ENCODE data around the gene MOSPD2. TPM values are rescaled to one million over a fixed set of nuclear protein-coding genes. Genes with fewer than 3 reads are reported as not detected.

MOSPD2 gene
- total and polyA plus RNA-seq, 2 of the 4 experiments (the other 2 are of a cell fraction): 14.1 to 22.2 TPM

- no peak overlapping the region for H3K4me2 ChIP-seq (ENCODE audit: low read depth, low read length)
- no peak overlapping the region for H3K56ac ChIP-seq (ENCODE audit: extremely low read depth, insufficient read depth, low read length)
- no peak for TF ChIP-seq SMC3 (IDR thresholded peaks at IDR 0.05; ENCODE audit: low read depth, low read length)
- peak; percentile 45; the same call in 1 of the 2 replicates for TF ChIP-seq NFE2L2 (IDR thresholded peaks at IDR 0.05; ENCODE audit: low read depth, low read length)
- POLR2A ChIA-PET (ENCODE audit: unreplicated experiment): no interaction called here
- no peaks in the 10 kb centered on the region for H3K9me1 ChIP-seq (ENCODE audit: insufficient read depth, low read length)
- H3K4me3 ChIP-seq (ENCODE audit: insufficient read depth, low read depth, low read length): no peak overlapping the region
- H2BK20ac ChIP-seq (ENCODE audit: low read depth, low read length): no peak overlapping the region
- no peak overlapping the region for H2AK5ac ChIP-seq (ENCODE audit: low read depth, low read length)
- H2AFZ ChIP-seq (replicated peaks; ENCODE audit: low read length, poor library complexity): no peak overlapping the region
- peaks cover 2% of the 10 kb centered on the region; the same call in 1 of the 2 replicates for H3K4me1 ChIP-seq (ENCODE audit: control insufficient read depth, insufficient read depth, low read length)
- no peak for ATAC-seq (ENCODE audit: low read depth)
- intact Hi-C loops (cut with micrococcal nuclease): no loop called here
- no CpG with 5 or more reads among the region's 1 CpG for WGBS, 2 experiments (ENCODE audit: extremely low coverage in 2 of 2, insufficient read length in 1 of 2)
- H3K27me3 ChIP-seq (ENCODE audit: control insufficient read depth, insufficient read depth, low read length): no peaks in the 10 kb centered on the region
- no peak overlapping the region for H3K23ac ChIP-seq (ENCODE audit: low read depth, low read length)
- dilution Hi-C loops (cut with HindIII; ENCODE audit: low sequenced_read_pairs, unreplicated experiment): no loop called here
- no peak overlapping the region for H4K91ac ChIP-seq (ENCODE audit: insufficient read depth, low read depth, low read length)
- H3K27ac ChIP-seq (ENCODE audit: insufficient read depth, low read length): no peak overlapping the region
- no peaks in the 10 kb centered on the region for H3K36me3 ChIP-seq (ENCODE audit: control insufficient read depth, insufficient read depth, low read length)
- no peak overlapping the region for H3K18ac ChIP-seq (ENCODE audit: low read depth, low read length)
- in situ Hi-C loops (cut with MboI; ENCODE audit: low sequenced_read_pairs): no loop called here
- no TSS peak for BruUV-seq (replicated peaks)
- H4K5ac ChIP-seq (ENCODE audit: low read depth, low read length): no peak overlapping the region
- H3K9me3 ChIP-seq (ENCODE audit: control insufficient read depth, insufficient read depth, low read length): no peaks in the 10 kb centered on the region
- no peak overlapping the region for H3K4ac ChIP-seq (ENCODE audit: low read depth, low read length)
- H3K79me1 ChIP-seq (ENCODE audit: low read depth in 1 of 2, low read length in 2 of 2): no peaks in the 10 kb centered on the region
- no peak overlapping the region for H2AK9ac ChIP-seq (replicated peaks; ENCODE audit: low read depth, low read length, poor library complexity)
- H3K9ac ChIP-seq (ENCODE audit: low read depth, low read length): no peak overlapping the region
- no peak overlapping the region for H2BK15ac ChIP-seq (ENCODE audit: low read depth, low read length)
- no peaks in the 10 kb centered on the region for H4K20me1 ChIP-seq (ENCODE audit: insufficient read depth, low read length)
- H2BK120ac ChIP-seq (ENCODE audit: low read depth, low read length): no peak overlapping the region
- CTCF ChIA-PET: interaction anchor here (0.6 kb wide), 1 partner anchor 1928 kb away, joined by 5 read pairs; no protein-coding TSS in a partner anchor
- no peak overlapping the region for H4K8ac ChIP-seq (ENCODE audit: low read depth in 2 of 2, low read length in 2 of 2)
- no peak overlapping the region for H2BK5ac ChIP-seq (ENCODE audit: low read depth, low read length, poor library complexity, severe bottlenecking)
- no peak for DNase-seq
- no peak overlapping the region for H3K14ac ChIP-seq (replicated peaks; ENCODE audit: low read depth, low read length)
Measured at GRCh38 chrX:14948691-14949090, 75.5 kb downstream of the MOSPD2 start.
